GM12874 (cell line): ENCODE data around the gene PNPLA7.

Experiments used
- TF ChIP-seq, protein P1 (sequence below): IDR thresholded peaks from 2 replicates; pipeline ENCODE4 v1.5.1; 2011; ENCODE audit warnings: low read depth, mild to moderate bottlenecking, control low read depth, low read length, moderate library complexity; ENCODE audit not compliant: insufficient read depth

Gene PNPLA7

DNA sequence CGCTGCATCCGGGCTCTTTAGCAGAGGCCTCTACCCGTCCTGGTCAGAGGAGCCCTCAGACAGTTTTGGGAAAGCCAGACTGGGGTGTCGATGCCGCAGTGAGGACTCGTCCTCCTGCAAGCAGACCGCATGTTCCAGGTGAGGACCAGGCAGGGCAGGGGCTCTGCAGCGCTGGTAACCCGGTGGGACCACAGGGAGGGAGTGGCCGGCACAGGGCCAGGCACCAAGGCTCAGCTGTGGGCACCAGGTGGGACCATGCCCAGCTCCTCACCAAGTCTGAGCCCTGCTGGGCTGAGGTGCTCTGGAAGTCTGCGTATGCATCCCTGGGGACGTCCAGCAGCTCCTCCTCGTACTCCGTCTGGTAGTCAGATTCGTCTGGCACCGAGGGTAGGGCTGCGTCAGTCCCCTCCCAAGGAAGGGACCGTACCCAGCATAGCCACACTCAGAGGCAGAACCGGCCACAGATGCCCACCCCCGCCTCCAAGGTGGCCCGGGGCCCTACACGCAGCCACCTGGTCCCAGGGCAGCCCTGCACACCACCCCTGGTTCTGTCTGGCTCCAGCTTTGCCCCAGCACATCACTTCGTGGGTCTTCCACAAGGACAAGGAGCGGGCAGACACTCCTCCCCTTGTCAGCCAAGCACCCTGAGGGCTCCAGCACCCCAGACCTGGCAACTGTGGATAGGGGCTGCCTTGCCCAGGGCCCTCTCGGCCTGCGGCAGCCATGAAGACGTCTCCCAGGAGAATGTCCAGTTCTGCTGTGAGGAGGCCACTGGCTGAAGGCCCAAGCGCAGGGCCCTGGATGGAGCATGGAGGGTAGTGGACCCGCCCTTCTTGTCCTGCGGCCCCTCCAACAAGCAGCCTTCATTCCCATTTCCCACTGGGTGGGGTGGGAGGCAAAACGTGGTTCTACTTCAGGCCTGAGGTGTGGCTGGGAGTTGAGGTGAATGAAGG, 89.6 kb downstream of the PNPLA7 start:
- TF ChIP-seq, protein P1, sequence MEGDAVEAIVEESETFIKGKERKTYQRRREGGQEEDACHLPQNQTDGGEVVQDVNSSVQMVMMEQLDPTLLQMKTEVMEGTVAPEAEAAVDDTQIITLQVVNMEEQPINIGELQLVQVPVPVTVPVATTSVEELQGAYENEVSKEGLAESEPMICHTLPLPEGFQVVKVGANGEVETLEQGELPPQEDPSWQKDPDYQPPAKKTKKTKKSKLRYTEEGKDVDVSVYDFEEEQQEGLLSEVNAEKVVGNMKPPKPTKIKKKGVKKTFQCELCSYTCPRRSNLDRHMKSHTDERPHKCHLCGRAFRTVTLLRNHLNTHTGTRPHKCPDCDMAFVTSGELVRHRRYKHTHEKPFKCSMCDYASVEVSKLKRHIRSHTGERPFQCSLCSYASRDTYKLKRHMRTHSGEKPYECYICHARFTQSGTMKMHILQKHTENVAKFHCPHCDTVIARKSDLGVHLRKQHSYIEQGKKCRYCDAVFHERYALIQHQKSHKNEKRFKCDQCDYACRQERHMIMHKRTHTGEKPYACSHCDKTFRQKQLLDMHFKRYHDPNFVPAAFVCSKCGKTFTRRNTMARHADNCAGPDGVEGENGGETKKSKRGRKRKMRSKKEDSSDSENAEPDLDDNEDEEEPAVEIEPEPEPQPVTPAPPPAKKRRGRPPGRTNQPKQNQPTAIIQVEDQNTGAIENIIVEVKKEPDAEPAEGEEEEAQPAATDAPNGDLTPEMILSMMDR: no peak

DNA sequence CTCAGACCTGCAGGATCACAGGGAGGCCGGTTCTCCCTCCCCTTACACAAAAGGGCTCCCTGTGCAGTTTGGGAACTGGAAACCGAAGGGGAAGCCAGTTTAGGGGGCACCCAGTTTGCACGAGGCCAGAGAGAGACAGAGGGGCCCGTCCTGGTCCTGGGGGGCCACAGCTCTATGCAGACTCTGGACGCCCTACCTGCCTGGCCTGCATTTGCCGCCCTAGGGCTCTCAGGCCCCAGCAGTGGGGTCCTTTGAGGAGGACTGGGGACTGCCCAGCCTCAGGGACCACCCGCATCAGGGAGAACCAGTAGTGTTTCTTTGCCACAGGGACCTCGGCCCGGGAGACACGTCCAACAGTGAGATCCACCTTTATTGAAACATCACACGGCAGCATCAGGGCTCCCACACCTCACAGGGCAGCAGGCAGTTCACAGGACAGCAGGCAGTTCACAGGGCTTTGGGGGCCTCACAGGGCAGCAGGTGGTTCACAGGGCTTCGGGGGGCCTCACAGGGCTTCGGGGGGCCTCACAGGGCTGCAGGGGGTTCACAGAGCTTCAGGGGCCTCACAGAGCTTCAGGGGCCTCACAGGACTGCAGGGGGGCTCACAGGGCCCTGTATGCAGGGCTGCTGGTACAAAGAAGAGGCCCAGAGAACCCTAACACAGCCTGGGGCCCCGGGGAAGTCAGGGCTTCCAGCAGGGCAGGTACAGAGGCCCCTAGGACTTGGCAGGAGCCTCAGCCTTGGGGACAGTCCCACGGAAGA, 90.4 kb downstream of the PNPLA7 start:
- TF ChIP-seq, protein P1: no peak

DNA sequence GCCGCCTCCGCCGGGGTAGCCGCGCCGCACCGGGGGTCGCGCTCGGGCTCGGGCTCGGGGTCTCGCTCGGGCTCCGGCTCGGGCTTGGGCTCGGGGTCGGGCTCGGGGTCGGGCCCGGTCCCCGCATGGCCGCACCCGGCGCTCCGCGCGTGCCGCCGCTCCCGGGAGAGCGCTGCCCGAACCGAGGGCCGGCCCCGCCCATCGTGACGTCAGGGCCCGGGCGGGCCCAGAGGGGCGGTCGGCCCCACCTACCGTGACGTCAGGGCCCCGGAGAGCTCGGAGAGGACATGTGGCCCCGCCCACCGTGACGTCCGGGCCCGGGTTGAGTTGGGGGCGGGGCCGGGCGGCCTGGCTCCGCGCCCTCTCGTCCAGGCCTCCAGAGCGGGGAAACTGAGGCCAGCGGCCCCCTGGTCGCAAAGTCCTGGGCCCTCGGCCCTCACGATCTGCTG, 91.0 kb downstream of the PNPLA7 start, which contains the start of gene NSMF:
Gene NSMF, minus strand, starts transcription at position 183 of the 449 bp plus-strand sequence. CDS start 232 bp downstream, outside the sequence.
- TF ChIP-seq, protein P1: no peak

DNA sequence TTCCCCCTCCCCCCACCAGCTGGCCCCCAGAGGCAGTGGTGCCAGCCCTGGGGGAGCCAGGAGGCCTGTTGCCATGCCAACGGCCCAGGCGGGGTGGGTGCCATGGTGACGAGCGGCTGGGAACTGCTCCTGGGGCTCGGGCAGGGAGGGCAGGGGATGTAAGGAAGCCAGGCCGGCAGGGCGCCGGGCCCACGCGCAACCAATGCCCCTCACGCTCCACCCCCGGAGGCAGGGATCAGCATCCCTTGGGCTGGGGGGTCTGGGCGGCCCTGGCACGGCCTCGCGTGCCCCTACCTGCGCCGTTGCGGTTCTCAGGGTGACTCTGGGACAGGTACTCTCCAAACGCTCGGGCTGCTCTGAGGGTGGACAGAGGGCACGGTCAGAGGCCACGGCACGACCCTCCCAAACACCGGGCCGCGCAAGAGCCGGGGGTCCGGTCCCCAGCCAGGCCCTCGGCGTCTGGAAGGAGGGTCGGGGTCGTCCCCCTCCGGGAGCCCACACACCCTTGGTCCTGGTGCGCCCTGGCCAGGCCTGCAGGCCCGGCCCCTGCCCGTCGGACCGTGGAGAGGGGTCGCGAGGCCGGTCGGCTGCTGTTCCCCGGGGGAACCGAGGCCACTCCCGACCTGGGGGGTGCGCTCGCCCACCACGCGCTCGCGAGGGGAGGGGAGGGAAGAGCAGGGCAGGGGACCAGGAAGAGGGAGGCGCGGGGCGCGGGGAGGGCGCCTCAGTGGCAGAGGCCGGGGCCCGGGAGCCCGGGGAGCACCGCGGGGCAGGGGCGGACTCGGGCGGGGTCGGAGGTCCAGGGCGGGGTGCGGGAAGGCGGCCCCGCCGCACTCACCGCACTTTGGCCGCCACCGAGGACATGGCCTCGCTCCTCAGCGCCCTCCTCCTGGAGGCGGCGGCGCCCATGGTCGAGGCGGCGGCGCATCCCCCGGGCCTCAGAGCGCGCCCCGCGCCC, 91.7 kb downstream of the PNPLA7 start:
- TF ChIP-seq, protein P1: no peak

DNA sequence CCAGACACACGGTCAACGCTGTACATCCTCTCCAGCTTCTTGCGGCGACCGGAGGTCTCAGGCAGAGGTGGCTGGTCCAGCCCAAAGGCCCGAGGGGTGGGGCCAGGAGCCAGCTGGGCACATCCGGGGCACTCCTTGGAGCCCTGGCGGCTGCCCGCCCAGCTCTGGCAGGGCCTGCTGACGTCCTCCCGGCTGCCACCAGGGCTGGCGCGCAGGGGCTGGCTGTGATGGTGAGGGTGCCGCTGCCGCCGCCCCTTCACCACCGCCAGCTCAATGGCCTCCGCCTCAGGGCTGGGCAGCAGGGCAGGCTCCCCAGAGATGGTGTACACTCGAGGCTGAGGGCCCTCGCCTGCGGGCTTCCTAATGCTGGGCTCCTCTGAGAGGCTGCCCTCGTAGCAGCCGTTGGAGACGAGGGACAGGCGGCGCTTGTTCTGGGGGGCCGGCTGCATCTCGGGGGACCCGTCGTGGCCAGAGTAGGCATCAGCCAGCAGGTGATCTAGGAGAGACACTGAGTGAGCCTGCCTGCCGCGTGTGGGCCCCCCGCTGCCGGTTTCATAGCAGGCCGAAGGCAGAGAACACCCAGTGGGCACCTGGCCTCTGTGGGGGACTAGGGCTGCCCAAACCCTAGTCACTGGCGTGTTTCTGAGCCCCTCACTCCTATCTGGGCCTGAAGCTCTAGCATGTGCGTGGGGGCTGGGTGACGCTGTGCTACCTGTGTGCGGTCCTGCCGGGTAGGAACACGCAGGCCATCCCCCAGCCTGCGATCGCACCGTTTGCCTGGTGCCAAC, 92.6 kb downstream of the PNPLA7 start:
- TF ChIP-seq, protein P1: no peak

DNA sequence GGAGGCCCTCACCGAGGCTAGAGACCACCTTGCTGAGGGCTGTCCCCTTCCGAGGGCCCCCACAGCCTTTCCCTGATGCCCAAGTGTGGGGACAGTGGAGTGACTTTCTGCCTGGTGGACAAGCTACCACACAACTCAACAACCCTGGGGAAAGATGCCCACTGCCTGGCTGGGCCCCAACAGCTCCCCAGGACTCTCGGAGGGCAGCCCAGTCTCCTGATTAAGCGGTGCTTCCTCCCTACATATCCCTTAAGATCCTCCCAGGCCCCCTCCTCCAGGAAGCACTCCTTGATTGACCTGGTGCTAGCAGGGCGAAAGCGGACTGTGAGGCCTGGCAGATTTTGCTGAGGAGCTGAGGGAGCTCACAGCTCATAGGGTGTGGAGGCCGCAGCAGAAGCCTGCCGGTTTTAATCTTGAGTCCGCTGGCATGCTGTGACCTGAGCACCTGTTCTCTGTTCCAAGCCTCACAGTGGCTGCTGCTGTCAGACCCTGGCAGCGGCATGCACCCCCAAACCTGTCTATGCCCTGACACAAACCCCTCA, 93.3 kb downstream of the PNPLA7 start:
- TF ChIP-seq, protein P1: no peak
